Neural cell (in vitro differentiated cells): Measurements from ENCODE around the gene NTRK1. TPM values are rescaled to one million over a fixed set of nuclear protein-coding genes. Genes with fewer than 3 reads are reported as not detected.

ENCODE experiments used
- H2AFZ ChIP-seq: fragments of 200-600, 300-800 bp; sonication (generic), shearing (Covaris generic); 2 replicates; pipeline ENCODE4 v1.6.0; 2014; ENCODE audit warnings: low read depth, mild to moderate bottlenecking, antibody characterized with exemption, low read length, moderate library complexity
- H3F3A ChIP-seq: fragments of 200-600 bp; shearing (Covaris generic); 2 replicates; pipeline ENCODE4 v1.6.1; 2016; ENCODE audit warnings: mild to moderate bottlenecking, moderate library complexity, mixed read lengths, antibody characterized with exemption, low read length; ENCODE audit not compliant: insufficient read depth, poor library complexity, severe bottlenecking
- H3K27ac ChIP-seq: fragments of 200-600, 300-800 bp; sonication (generic), shearing (Covaris generic); 2 replicates; pipeline ENCODE4 v1.5.1; 2014; ENCODE audit warnings: mild to moderate bottlenecking, low read length, moderate library complexity
- H3K27me3 ChIP-seq: fragments of 300-800, 200-600 bp; sonication (generic), shearing (Covaris generic); 2 replicates; pipeline ENCODE4 v1.6.0; 2014; ENCODE audit warnings: mild to moderate bottlenecking, low read depth, low read length, moderate library complexity; ENCODE audit not compliant: insufficient read depth
- H3K36me3 ChIP-seq: fragments of 300-800, 200-600 bp; sonication (generic), shearing (Covaris generic); 2 replicates; pipeline ENCODE4 v1.5.1; 2014; ENCODE audit warnings: mild to moderate bottlenecking, antibody characterized with exemption, low read length, moderate library complexity; ENCODE audit not compliant: insufficient read depth
- H3K4me2 ChIP-seq: fragments of 300-800, 200-600 bp; sonication (generic), shearing (Covaris generic); 2 replicates; pipeline ENCODE4 v1.6.0; 2014; ENCODE audit warnings: mild to moderate bottlenecking, low read length
- H3K4me3 ChIP-seq: fragments of 300-800, 200-600 bp; sonication (generic), shearing (Covaris generic); 2 replicates; pipeline ENCODE4 v1.5.1; 2014; ENCODE audit warnings: mild to moderate bottlenecking, low read length, moderate library complexity
- H3K79me2 ChIP-seq: fragments of 200-600 bp; shearing (Covaris generic); replicated peaks from 2 replicates; pipeline ENCODE4 v1.6.0; 2014; ENCODE audit warnings: mild to moderate bottlenecking, low read length, moderate library complexity; ENCODE audit not compliant: insufficient read depth
- H3K9ac ChIP-seq: fragments of 300-800, 200-600 bp; sonication (generic), shearing (Covaris generic); 2 replicates; pipeline ENCODE4 v1.6.1; 2016; ENCODE audit warnings: mild to moderate bottlenecking, low read length, mixed read lengths
- H3K9me2 ChIP-seq: fragments of 200-600 bp; shearing (Covaris generic); 2 replicates; pipeline ENCODE4 v1.6.1; 2016; ENCODE audit warnings: mild to moderate bottlenecking, low read length, mixed read lengths; ENCODE audit not compliant: insufficient read depth
- H3K9me3 ChIP-seq: fragments of 200-600, 300-800 bp; sonication (generic), shearing (Covaris generic); 2 replicates; pipeline ENCODE4 v1.6.1; 2016; ENCODE audit warnings: mild to moderate bottlenecking, mixed run types, low read length, moderate library complexity, mixed read lengths
- H4K20me1 ChIP-seq: fragments of 200-600 bp; shearing (Covaris generic); 2 replicates; pipeline ENCODE4 v1.6.1; 2016; ENCODE audit warnings: mild to moderate bottlenecking, mixed run types; ENCODE audit not compliant: insufficient read depth
- CTCF ChIP-seq: fragments of 450-650 bp; IDR thresholded peaks from 2 replicates; pipeline ENCODE4 v1.5.1; 2014; ENCODE audit warnings: antibody characterized with exemption, mild to moderate bottlenecking, moderate library complexity; ENCODE audit not compliant: poor library complexity, severe bottlenecking
- EP300 ChIP-seq: fragments of 450-650 bp; conservative IDR thresholded peaks from 2 replicates; pipeline ENCODE4 v1.6.1; 2014; ENCODE audit warnings: antibody characterized with exemption, mild to moderate bottlenecking, moderate library complexity; ENCODE audit not compliant: poor library complexity, severe bottlenecking
- EZH2 ChIP-seq: fragments of 200-600, 300-800 bp; shearing (Covaris generic), sonication (generic); IDR thresholded peaks from 2 replicates; pipeline ENCODE4 v1.6.1; 2014; ENCODE audit warnings: antibody characterized with exemption, low read length, borderline replicate concordance, mild to moderate bottlenecking; ENCODE audit not compliant: insufficient read depth, poor library complexity, severe bottlenecking
- MXI1 ChIP-seq: fragments of 450-650 bp; conservative IDR thresholded peaks from 2 replicates; pipeline ENCODE4 v1.6.1; 2014; ENCODE audit warnings: antibody characterized with exemption, mild to moderate bottlenecking; ENCODE audit not compliant: poor library complexity, severe bottlenecking
- POLR2AphosphoS5 ChIP-seq: IDR thresholded peaks from 2 replicates; pipeline ENCODE4 v1.6.1; 2012
- RAD21 ChIP-seq: fragments of 450-650 bp; conservative IDR thresholded peaks from 2 replicates; pipeline ENCODE4 v1.6.1; 2014; ENCODE audit warnings: antibody characterized with exemption, mild to moderate bottlenecking, moderate library complexity
- REST ChIP-seq: IDR thresholded peaks from 2 replicates; pipeline ENCODE4 v1.6.1; 2012; ENCODE audit warnings: borderline replicate concordance
- SMC3 ChIP-seq: fragments of 450-650 bp; conservative IDR thresholded peaks from 2 replicates; pipeline ENCODE4 v1.6.1; 2014; ENCODE audit warnings: antibody characterized with exemption, mild to moderate bottlenecking, moderate library complexity; ENCODE audit not compliant: poor library complexity
- TAF1 ChIP-seq: IDR thresholded peaks from 2 replicates; pipeline ENCODE4 v1.6.1; 2012; ENCODE audit warnings: low read depth
- polyA plus RNA-seq: library from polyadenylated mRNA; depleted of rRNA; stranded (reverse); fragments of >200 nt; gene quantifications from 2 replicates; pipeline ENCODE4 v1.2.3, GENCODE V29; 2014

Gene NTRK1
- polyA plus RNA-seq, 1 donor from 2014 or later, result 4.9 TPM

- H3K9ac ChIP-seq, result peak overlapping the region; percentile 31
- H3K27me3 ChIP-seq, result peaks cover 10% of the 10 kb centered on the region
- H3K79me2 ChIP-seq, result no peaks in the 10 kb centered on the region
- no peak overlapping the region for H3K4me2 ChIP-seq
- no peaks in the 10 kb centered on the region for H3K9me3 ChIP-seq
- no peak overlapping the region for H2AFZ ChIP-seq
- no peaks in the 10 kb centered on the region for H4K20me1 ChIP-seq
- H3K9me2 ChIP-seq, result no peaks in the 10 kb centered on the region
- no peaks in the 10 kb centered on the region for H3K36me3 ChIP-seq
- H3K4me3 ChIP-seq, result no peak overlapping the region
- peak overlapping the region; percentile 51 for H3K27ac ChIP-seq
- H3F3A ChIP-seq, result no peaks in the 10 kb centered on the region
- TF ChIP-seq TAF1 (no peak), REST (no peak), SMC3 (peak; percentile 72), RAD21 (peak; percentile 77), EP300 (no peak), POLR2AphosphoS5 (no peak), CTCF (peak; percentile 82), MXI1 (no peak), EZH2 (no peak)
Observed at GRCh38 chr1:156838972-156839371, 21.7 kb upstream of the NTRK1 start.

DNA sequence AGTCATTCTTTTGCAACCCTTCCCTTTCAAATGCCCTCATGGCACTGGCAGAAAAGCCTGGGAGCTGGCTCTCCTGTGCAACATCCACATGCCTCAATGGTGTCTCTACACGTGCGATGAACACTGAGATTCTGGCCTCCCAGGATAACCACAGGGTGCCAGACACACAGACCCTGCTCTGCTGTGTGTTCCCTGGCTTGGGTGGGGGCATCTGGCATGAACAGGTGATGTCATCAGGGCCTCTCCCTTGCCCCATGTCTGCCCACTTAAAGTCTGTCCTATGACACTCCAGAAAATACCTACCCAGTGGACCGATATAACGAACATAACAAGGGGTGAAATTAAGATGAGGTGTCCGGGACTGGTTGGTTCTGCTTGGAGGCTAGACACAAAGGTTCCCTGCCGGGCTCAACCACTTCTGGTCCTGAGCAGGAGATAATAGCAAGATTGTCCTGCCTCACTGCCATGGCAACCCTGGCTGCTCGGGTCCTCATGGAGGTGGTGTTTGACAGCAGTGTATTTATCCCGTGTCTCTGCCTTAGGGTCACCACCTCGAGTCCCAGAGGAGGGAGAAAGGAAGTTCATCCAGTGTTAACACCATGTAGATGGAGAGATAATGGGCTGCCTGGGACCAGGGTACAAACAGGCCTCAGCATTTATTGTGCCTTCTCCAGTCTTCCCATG, 21.1 kb upstream of the NTRK1 start:
- Histone ChIP-seq H3F3A (no peaks in the 10 kb centered on the region), H3K4me3 (no peak overlapping the region), H4K20me1 (no peaks in the 10 kb centered on the region), H3K9me3 (no peaks in the 10 kb centered on the region), H2AFZ (no peak overlapping the region), H3K9ac (peak overlapping the region; percentile 31), H3K36me3 (no peaks in the 10 kb centered on the region), H3K27ac (peak overlapping the region; percentile 51), H3K79me2 (no peaks in the 10 kb centered on the region), H3K9me2 (no peaks in the 10 kb centered on the region), H3K4me2 (no peak overlapping the region), H3K27me3 (peaks cover 16% of the 10 kb centered on the region)
- peak; percentile 20 for TF ChIP-seq EP300
- TF ChIP-seq POLR2AphosphoS5, result no peak
